ENCODE data around the gene MACF1. TPM values are rescaled to one million over a fixed set of nuclear protein-coding genes. Genes with fewer than 3 reads are reported as not detected.

Gene MACF1
- total RNA-seq, 1 donor from 2014 or later: 226 TPM

DNA sequence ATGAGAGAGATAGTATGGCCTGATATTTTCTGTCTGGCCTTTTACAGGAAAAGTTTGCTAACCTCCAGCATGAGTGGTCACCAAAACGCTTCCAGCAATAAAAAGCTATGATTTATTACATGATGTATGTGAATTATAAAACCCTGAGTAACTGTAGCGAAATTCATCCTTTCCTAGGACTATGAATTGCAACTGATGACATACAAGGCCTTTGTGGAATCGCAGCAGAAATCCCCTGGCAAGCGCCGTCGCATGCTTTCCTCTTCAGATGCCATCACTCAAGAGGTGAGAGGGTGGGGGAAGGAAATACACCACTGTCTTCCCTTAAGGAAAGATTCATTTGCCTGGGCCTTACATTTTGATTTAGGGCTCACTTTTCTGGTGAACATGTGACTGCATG is 117.9 kb downstream of the MACF1 start:
- no peaks in the 10 kb centered on the region for H3K4me1 ChIP-seq (ENCODE audit: control insufficient read depth in 3 of 3, insufficient read depth in 3 of 3, low read length in 3 of 3)
- no peaks in the 10 kb centered on the region for H3K9me3 ChIP-seq (ENCODE audit: control insufficient read depth in 3 of 3, low read length in 3 of 3)
- no peak overlapping the region for H3K27ac ChIP-seq (ENCODE audit: low read depth, low read length)
- no peak overlapping the region for H3K4me3 ChIP-seq (ENCODE audit: low read length in 3 of 3)
- H3K36me3 ChIP-seq (ENCODE audit: control insufficient read depth in 3 of 3, insufficient read depth in 3 of 3, low read length in 3 of 3): peaks cover 49 to 74% (median 59%) of the 10 kb centered on the region in 3 donors
- H3K27me3 ChIP-seq (ENCODE audit: control insufficient read depth in 3 of 3, insufficient read depth in 3 of 3, low read length in 3 of 3): no peaks in the 10 kb centered on the region
- H3K9ac ChIP-seq (ENCODE audit: low read depth in 1 of 3, low read length in 3 of 3): no peak overlapping the region

DNA sequence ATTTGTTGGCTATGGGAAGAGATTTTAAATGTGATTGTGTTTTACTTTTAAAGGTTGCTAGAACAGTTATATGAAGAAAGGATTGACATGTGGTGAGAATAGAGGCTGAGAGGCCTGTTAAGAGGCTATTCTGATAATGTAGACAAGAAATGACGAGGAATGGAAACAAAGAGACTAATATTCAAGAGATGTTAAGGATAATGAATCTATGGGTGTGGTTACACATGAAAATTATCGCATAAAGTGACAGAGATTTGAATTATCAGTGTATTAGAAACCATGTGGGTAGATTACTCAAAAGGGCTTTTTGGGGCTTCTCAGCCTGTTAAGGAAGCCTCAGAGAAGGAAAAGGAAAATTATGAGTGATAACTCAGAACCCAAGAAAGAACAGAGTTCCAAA is 120.4 kb downstream of the MACF1 start:
- peaks cover 37 to 73% (median 49%) of the 10 kb centered on the region in 3 donors for H3K36me3 ChIP-seq (ENCODE audit: control insufficient read depth in 3 of 3, insufficient read depth in 3 of 3, low read length in 3 of 3)
- H3K9me3 ChIP-seq (ENCODE audit: control insufficient read depth in 3 of 3, low read length in 3 of 3): no peaks in the 10 kb centered on the region
- H3K4me1 ChIP-seq (ENCODE audit: control insufficient read depth in 3 of 3, insufficient read depth in 3 of 3, low read length in 3 of 3): no peaks in the 10 kb centered on the region
- no peaks in the 10 kb centered on the region for H3K27me3 ChIP-seq (ENCODE audit: control insufficient read depth in 3 of 3, insufficient read depth in 3 of 3, low read length in 3 of 3)
- no peak overlapping the region for H3K27ac ChIP-seq (ENCODE audit: low read depth, low read length)
- no peak overlapping the region for H3K4me3 ChIP-seq (ENCODE audit: low read length in 3 of 3)
- no peak overlapping the region for H3K9ac ChIP-seq (ENCODE audit: low read depth in 1 of 3, low read length in 3 of 3)

GRCh38 chr1:39326836-39327235 is 122.3 kb downstream of the MACF1 start:
- H3K27ac ChIP-seq (ENCODE audit: low read depth, low read length): no peak overlapping the region
- no peaks in the 10 kb centered on the region for H3K4me1 ChIP-seq (ENCODE audit: control insufficient read depth in 3 of 3, insufficient read depth in 3 of 3, low read length in 3 of 3)
- no peak overlapping the region for H3K4me3 ChIP-seq (ENCODE audit: low read length in 3 of 3)
- H3K9me3 ChIP-seq (ENCODE audit: control insufficient read depth in 3 of 3, low read length in 3 of 3): no peaks in the 10 kb centered on the region
- no peak overlapping the region for H3K9ac ChIP-seq (ENCODE audit: low read depth in 1 of 3, low read length in 3 of 3)
- no peaks in the 10 kb centered on the region for H3K27me3 ChIP-seq (ENCODE audit: control insufficient read depth in 3 of 3, insufficient read depth in 3 of 3, low read length in 3 of 3)
- peaks cover 35 to 78% (median 49%) of the 10 kb centered on the region in 3 donors for H3K36me3 ChIP-seq (ENCODE audit: control insufficient read depth in 3 of 3, insufficient read depth in 3 of 3, low read length in 3 of 3)

GRCh38 chr1:39328095-39328494 is 123.6 kb downstream of the MACF1 start:
- H3K9ac ChIP-seq (ENCODE audit: low read depth in 1 of 3, low read length in 3 of 3): no peak overlapping the region
- H3K27me3 ChIP-seq (ENCODE audit: control insufficient read depth in 3 of 3, insufficient read depth in 3 of 3, low read length in 3 of 3): no peaks in the 10 kb centered on the region
- no peak overlapping the region for H3K27ac ChIP-seq (ENCODE audit: low read depth, low read length)
- no peaks in the 10 kb centered on the region for H3K9me3 ChIP-seq (ENCODE audit: control insufficient read depth in 3 of 3, low read length in 3 of 3)
- H3K36me3 ChIP-seq (ENCODE audit: control insufficient read depth in 3 of 3, insufficient read depth in 3 of 3, low read length in 3 of 3): peaks cover 36 to 76% (median 51%) of the 10 kb centered on the region in 3 donors
- H3K4me3 ChIP-seq (ENCODE audit: low read length in 3 of 3): no peak overlapping the region
- no peaks in the 10 kb centered on the region for H3K4me1 ChIP-seq (ENCODE audit: control insufficient read depth in 3 of 3, insufficient read depth in 3 of 3, low read length in 3 of 3)

GRCh38 chr1:39328586-39329121 is 124.2 kb downstream of the MACF1 start:
- H3K4me3 ChIP-seq (ENCODE audit: low read length in 3 of 3): no peak overlapping the region
- H3K27ac ChIP-seq (ENCODE audit: low read depth, low read length): no peak overlapping the region
- peaks cover 36 to 72% (median 55%) of the 10 kb centered on the region in 3 donors for H3K36me3 ChIP-seq (ENCODE audit: control insufficient read depth in 3 of 3, insufficient read depth in 3 of 3, low read length in 3 of 3)
- no peaks in the 10 kb centered on the region for H3K4me1 ChIP-seq (ENCODE audit: control insufficient read depth in 3 of 3, insufficient read depth in 3 of 3, low read length in 3 of 3)
- H3K9ac ChIP-seq (ENCODE audit: low read depth in 1 of 3, low read length in 3 of 3): no peak overlapping the region
- H3K27me3 ChIP-seq (ENCODE audit: control insufficient read depth in 3 of 3, insufficient read depth in 3 of 3, low read length in 3 of 3): no peaks in the 10 kb centered on the region
- no peaks in the 10 kb centered on the region for H3K9me3 ChIP-seq (ENCODE audit: control insufficient read depth in 3 of 3, low read length in 3 of 3)

- no peak overlapping the region for H3K27ac ChIP-seq (ENCODE audit: low read depth, low read length)
These were observed 127.2 kb downstream of the MACF1 start for GRCh38 chr1:39331647-39332046.

GRCh38 chr1:39332291-39332690 is 127.8 kb downstream of the MACF1 start:
- no peaks in the 10 kb centered on the region for H3K9me3 ChIP-seq (ENCODE audit: control insufficient read depth in 3 of 3, low read length in 3 of 3)
- no peaks in the 10 kb centered on the region for H3K27me3 ChIP-seq (ENCODE audit: control insufficient read depth in 3 of 3, insufficient read depth in 3 of 3, low read length in 3 of 3)
- H3K4me1 ChIP-seq (ENCODE audit: control insufficient read depth in 3 of 3, insufficient read depth in 3 of 3, low read length in 3 of 3): no peaks in the 10 kb centered on the region
- no peak overlapping the region for H3K4me3 ChIP-seq (ENCODE audit: low read length in 3 of 3)
- H3K36me3 ChIP-seq (ENCODE audit: control insufficient read depth in 3 of 3, insufficient read depth in 3 of 3, low read length in 3 of 3): peaks cover 31 to 58% (median 38%) of the 10 kb centered on the region in 3 donors
- H3K9ac ChIP-seq (ENCODE audit: low read depth in 1 of 3, low read length in 3 of 3): no peak overlapping the region
- H3K27ac ChIP-seq (ENCODE audit: low read depth, low read length): no peak overlapping the region

More at GRCh38 chr1:39331647-39332046, 127.2 kb downstream of the MACF1 start:
- Histone ChIP-seq H3K27me3 (ENCODE audit: control insufficient read depth in 3 of 3, insufficient read depth in 3 of 3, low read length in 3 of 3) (no peaks in the 10 kb centered on the region), H3K9ac (ENCODE audit: low read depth in 1 of 3, low read length in 3 of 3) (no peak overlapping the region), H3K4me1 (ENCODE audit: control insufficient read depth in 3 of 3, insufficient read depth in 3 of 3, low read length in 3 of 3) (no peaks in the 10 kb centered on the region), H3K4me3 (ENCODE audit: low read length in 3 of 3) (no peak overlapping the region), H3K36me3 (ENCODE audit: control insufficient read depth in 3 of 3, insufficient read depth in 3 of 3, low read length in 3 of 3) (peaks cover 26 to 61% (median 40%) of the 10 kb centered on the region in 3 donors), H3K9me3 (ENCODE audit: control insufficient read depth in 3 of 3, low read length in 3 of 3) (no peaks in the 10 kb centered on the region)

- H3K27me3 ChIP-seq (ENCODE audit: control insufficient read depth in 3 of 3, insufficient read depth in 3 of 3, low read length in 3 of 3): no peaks in the 10 kb centered on the region
- H3K9me3 ChIP-seq (ENCODE audit: control insufficient read depth in 3 of 3, low read length in 3 of 3): no peaks in the 10 kb centered on the region
- H3K36me3 ChIP-seq (ENCODE audit: control insufficient read depth in 3 of 3, insufficient read depth in 3 of 3, low read length in 3 of 3): peaks cover 26 to 53% (median 33%) of the 10 kb centered on the region in 3 donors
- no peak overlapping the region for H3K27ac ChIP-seq (ENCODE audit: low read depth, low read length)
- H3K9ac ChIP-seq (ENCODE audit: low read depth in 1 of 3, low read length in 3 of 3): no peak overlapping the region
- no peaks in the 10 kb centered on the region for H3K4me1 ChIP-seq (ENCODE audit: control insufficient read depth in 3 of 3, insufficient read depth in 3 of 3, low read length in 3 of 3)
- H3K4me3 ChIP-seq (ENCODE audit: low read length in 3 of 3): no peak overlapping the region
These were observed 128.3 kb downstream of the MACF1 start for GRCh38 chr1:39332828-39333227.

GRCh38 chr1:39333296-39333695 is 128.8 kb downstream of the MACF1 start:
- Histone ChIP-seq H3K4me3 (ENCODE audit: low read length in 3 of 3) (no peak overlapping the region), H3K4me1 (ENCODE audit: control insufficient read depth in 3 of 3, insufficient read depth in 3 of 3, low read length in 3 of 3) (no peaks in the 10 kb centered on the region), H3K27me3 (ENCODE audit: control insufficient read depth in 3 of 3, insufficient read depth in 3 of 3, low read length in 3 of 3) (no peaks in the 10 kb centered on the region), H3K9ac (ENCODE audit: low read depth in 1 of 3, low read length in 3 of 3) (no peak overlapping the region), H3K9me3 (ENCODE audit: control insufficient read depth in 3 of 3, low read length in 3 of 3) (no peaks in the 10 kb centered on the region), H3K27ac (ENCODE audit: low read depth, low read length) (no peak overlapping the region), H3K36me3 (ENCODE audit: control insufficient read depth in 3 of 3, insufficient read depth in 3 of 3, low read length in 3 of 3) (peaks cover 26 to 52% (median 30%) of the 10 kb centered on the region in 3 donors)

DNA sequence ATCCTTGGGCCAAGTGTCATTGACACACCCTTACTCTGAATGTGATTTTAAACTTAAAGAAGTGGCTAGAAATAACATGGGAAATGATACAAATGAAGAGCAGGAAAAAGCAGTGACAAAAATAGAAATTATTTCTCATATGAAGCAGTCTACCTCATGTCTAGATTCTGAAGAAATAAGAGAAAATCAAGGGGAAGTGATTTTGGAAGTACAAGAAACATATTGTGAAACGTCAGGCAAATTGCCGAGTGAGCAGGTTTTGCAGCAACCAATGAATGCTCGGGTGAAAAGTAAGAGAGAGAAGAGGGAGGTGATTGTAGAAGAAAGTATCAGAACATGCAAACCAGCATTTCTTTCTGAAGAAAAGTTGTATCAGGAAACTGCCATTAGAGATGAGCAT is 130.7 kb downstream of the MACF1 start:
- Histone ChIP-seq H3K36me3 (ENCODE audit: control insufficient read depth in 3 of 3, insufficient read depth in 3 of 3, low read length in 3 of 3) (peaks cover 24 to 57% (median 42%) of the 10 kb centered on the region in 3 donors), H3K4me3 (ENCODE audit: low read length in 3 of 3) (no peak overlapping the region), H3K9me3 (ENCODE audit: control insufficient read depth in 3 of 3, low read length in 3 of 3) (no peaks in the 10 kb centered on the region), H3K4me1 (ENCODE audit: control insufficient read depth in 3 of 3, insufficient read depth in 3 of 3, low read length in 3 of 3) (no peaks in the 10 kb centered on the region), H3K27me3 (ENCODE audit: control insufficient read depth in 3 of 3, insufficient read depth in 3 of 3, low read length in 3 of 3) (no peaks in the 10 kb centered on the region), H3K27ac (ENCODE audit: low read depth, low read length) (no peak overlapping the region), H3K9ac (ENCODE audit: low read depth in 1 of 3, low read length in 3 of 3) (no peak overlapping the region)

Data from skeletal muscle tissue (tissue), 4 donors.